HG02981 (cell line): ENCODE data around the gene NPAS2.

Experiments
- ATAC-seq: cut with Tn5 transposase; IDR thresholded peaks from one replicate; pipeline ENCODE4 v1.9.1; 2021; ENCODE audit warnings: mild to moderate bottlenecking, moderate library complexity; ENCODE audit not compliant: unreplicated experiment

The NPAS2 gene

GRCh38 chr2:100938031-100939026, 118.4 kb downstream of the NPAS2 start:
- no peak for ATAC-seq

DNA sequence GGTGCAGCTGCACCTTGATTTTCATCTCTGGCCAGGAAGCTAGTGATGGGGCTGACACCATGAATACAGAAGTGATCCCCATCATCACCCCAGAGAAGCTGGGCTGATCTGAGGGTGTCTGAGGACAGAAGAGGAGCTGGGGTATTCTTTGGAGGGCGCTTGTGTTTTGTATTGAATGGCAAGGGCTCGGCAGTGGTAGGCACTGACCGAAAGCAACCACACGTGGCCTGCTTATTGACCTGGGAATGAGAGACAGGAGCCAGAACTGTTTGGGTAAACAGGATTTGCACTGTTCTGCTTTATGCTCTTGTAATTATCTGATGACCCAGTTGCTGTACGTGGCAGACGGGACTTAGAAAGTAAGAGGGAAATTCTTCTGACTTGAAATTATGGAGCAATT, 119.5 kb downstream of the NPAS2 start:
- ATAC-seq, result no peak

- no peak for ATAC-seq
Measured at GRCh38 chr2:100940240-100940639, 120.3 kb downstream of the NPAS2 start.

DNA sequence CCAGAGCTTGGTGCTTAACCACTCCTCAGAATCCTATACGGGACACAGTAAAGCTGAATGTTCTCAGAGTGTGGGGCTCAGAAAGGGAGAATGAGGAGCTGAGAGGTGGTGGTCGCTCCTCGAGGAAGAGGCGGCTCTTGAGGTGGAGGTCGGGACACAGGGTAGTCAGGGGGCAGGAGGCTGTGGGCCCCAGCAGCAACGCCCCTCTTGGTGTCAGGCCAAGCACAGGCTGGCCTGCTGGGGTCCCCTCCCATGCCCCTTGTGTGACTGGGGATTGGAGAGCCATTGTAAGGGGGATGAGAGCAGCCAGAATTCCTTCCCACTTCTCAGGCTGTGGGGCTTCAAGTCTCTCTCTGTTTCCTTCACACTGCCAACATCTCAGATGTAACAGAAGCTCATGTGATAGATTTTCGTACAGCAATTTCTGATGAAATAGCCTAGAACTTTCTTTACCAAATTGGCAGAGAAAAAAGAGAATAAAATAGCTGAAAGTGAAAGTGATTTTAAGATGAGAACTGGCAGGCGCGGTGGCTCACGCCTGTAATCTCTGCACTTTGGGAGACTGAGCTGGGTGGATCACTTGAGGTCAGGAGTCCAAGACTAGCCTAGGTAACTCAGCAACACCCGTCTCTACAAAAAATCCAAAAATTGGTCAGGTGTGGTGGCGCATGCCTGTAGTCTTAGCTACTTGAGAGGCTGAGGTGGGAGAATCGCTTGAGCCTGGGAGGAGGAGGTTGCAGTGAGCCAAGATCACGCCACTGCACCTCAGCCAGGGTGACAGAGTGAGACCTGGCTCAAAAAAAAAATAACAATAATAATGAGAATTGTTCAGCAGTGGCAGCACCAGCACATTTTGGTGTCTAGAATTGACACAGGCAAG, 121.1 kb downstream of the NPAS2 start:
- no peak for ATAC-seq

DNA sequence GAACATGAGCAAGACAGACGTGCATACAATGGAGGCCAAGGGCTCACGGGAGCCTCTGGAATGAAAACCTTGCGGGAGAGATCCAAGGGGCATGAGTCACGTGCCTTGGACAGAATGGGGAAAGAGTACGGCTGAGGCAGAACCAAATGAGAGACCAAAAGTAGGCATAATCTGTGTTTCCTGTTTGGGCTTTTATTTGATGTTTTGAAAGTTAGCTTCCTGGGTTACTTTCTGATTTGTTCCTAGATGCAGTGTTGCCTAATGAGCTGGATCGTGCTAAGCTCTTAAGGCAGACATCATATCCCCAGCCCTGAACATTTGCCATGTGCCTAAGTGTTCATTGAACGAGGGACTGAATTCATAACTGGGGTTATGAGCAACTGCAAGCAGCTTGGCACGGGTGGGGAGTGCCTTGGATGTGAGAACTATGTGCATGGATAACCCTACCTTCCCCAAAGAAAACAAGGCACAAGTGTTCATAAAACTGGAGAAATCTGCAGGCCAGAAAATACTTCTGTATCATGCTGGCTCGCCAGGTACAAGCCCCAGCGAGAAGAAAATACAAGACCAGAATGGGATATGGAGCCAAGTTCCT, 121.8 kb downstream of the NPAS2 start:
- ATAC-seq, result no peak

DNA sequence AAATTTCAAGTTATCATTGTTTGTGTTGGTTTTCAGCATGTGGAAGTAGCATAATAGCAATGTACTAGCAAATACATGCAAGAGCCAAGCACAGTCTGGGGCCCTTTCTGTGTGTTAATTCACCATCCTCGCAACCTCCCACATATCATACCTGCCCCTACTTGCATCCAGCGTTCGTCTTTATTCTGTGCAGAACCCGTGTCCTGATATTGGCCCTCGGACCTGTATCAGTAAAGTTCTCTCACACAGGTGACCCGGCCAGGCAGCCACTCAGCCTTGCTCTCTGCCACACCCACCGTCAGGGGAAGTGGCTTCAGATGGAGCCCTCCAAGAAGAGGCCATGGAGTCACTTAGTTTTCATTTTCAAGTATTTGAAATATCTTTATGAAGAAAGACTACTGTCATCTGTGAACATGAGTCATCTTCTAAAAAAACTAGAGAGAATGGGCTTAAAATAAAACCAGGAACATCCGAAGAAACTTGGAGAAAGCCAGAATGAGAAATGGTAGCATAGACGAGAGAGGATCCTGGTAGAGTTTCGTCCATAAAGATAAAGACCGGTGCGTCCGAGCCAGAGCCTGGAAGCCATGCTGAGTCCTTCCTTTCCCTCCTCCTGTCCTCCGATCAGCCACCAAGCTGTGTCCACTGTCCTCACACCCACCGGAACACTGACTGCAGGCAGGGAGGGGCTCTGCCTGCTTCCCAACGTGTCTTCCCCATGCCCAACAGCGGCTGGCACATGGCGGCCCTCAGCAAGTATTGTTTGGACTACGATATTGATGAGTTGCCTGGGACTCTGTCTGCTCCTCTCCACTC, 124.9 kb downstream of the NPAS2 start:
- no peak for ATAC-seq

DNA sequence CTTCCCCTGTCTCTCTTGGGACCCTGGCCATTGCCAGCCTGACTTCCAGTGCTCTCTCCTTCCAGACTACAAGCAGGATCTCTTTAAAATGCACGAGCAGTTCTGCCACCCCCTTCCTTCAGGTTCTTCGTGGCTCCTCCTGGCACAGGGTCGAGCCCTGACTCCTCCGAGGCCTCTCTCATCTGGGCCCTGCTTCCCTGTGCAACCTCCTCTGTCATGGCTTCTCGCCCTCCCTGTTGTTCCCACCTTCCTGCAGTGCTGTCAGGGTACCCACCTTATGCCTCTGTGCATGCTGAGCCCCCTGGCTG, 125.4 kb downstream of the NPAS2 start:
- no peak for ATAC-seq

DNA sequence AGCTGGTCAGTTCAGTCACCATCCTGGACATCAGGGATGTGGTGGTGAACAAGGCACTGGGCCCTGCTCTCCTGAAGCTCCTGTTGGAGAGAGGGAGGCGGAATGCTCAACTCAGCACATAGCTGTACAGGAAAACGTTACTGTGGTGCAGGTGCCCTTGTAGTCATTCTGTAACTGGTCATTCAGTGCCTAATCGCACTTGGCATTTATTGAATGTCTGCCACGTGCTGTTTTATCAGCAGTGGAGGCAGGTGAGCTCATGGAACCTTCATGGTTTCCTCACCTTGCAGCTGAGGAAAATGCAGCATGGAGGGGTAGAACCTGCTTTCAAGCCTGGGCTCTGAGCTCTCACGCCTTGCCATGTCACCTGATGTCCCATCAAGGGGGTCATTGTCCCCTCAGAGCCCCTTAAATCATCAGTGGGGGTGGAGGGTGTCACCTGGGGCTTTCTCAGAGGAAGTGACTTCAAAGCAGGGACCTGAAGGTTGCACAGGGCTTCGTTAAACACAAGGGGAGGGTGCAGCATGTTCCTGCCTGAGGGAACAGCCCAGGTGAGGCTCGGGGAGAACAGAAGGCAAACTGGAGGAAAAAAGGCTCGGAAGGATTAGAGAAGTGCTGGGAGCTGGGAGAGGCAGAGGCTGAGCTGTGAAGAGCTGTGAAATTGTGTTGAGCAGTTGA, 126.1 kb downstream of the NPAS2 start:
- ATAC-seq, result no peak

DNA sequence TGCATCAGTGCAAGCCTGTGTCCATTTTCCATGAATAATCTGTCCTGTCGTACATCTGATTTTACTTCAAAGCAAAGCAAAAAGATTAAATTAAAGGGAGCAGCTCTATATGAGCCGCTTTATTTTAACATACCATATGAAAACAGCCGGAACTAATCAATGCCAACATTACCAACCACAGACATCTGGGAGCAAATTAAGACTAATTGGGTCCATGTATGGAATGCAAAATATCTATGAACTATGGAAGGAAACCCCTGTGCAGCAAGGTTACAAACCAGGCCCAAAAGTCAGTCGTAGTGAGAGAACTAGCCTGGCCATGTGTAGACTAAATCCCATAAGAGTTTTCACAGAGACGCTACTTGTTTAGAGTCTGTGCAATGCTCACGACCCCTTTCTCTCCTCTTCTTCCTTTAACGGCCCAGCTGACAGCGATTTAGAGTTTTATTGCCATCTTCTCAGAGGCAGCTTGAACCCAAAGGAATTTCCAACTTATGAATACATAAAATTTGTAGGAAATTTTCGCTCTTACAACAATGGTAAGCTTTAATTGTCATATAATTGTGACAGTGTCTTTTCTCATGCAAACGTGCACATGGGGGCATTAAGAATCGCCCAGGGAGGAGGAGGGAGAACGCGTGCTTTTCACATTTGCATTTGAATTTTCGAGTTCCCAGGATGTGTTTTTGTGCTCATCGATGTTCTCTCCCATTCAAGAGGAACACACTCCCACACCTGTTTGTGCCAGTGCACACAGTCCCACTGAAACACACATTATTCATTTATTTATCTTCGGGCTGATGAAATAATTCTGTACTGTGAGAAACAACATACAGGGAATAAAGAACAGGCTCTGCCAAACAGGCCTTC, 129.2 kb downstream of the NPAS2 start:
- no peak for ATAC-seq

DNA sequence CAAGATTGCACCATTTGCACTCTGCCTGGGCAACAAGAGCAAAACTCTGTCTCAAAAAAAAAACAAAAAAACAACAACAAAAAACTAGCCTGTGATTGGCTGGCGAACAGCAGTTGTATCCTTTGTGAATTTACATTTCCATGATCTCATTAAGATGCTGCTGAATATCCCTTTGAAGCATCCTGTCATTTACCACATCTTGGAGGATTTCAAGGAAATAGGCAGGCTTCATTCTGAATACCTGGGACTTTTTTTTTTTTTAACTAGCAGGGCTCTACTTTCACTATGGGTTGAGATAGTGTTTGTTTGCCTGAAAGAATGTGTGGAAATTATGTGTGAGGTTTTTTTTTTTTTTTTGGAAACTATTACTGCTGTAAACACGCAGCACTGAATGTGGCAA, 132.6 kb downstream of the NPAS2 start:
- no peak for ATAC-seq

GRCh38 chr2:100953406-100954043, 133.6 kb downstream of the NPAS2 start:
- no peak for ATAC-seq

DNA sequence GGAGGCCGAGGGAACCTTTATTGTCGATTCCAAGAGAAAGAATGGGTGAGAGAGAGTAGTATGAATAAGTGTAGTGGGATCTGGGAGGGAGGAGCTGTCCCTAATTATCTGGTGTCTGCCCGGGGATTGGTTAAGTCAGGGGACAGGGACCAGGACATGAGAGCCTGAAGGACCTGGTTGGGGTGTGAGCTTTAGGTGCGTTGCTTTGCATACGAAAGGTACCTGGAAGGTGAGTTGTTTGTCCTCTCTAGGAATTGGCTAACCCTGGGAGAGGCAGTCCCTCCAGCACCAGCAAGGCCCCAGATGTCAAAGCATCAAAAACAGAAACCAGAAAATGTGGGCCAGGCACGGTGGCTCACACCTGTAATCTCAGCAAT, 134.1 kb downstream of the NPAS2 start:
- ATAC-seq, result no peak

- no peak for ATAC-seq
Measured at GRCh38 chr2:100955226-100955625, 135.3 kb downstream of the NPAS2 start.

GRCh38 chr2:100956081-100956480, 136.1 kb downstream of the NPAS2 start:
- no peak for ATAC-seq

DNA sequence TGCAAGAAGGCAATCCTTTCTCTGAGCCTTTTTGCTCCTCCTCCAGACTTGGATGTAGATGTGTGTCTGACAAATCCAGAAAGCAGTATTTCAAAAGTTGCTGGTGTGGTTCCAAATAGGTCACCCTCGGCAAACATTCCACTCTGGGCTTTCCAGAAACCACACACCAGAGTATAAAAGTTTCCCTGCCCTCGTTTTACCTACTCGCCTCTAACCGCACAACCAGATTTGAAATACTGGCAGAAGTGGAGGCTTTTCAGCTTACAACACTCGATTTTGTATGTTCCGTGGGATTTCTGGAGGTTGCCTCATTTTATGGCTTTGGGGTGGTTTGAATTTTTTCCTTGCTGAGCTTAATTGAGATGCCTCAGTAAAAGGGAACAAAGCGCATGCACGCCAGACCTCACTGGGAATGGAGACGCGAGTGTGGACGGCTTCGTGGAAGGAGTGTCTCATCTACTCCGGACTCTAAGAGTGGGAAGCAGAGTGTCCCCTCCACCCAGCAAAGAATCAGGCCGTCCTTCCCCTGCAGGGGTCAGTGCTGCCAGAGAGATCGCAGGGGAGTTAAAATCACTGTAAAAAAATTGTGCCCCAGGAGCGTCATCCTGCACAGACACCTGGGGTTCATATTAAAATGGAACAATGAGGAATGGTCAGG, 138.2 kb downstream of the NPAS2 start:
- no peak for ATAC-seq

DNA sequence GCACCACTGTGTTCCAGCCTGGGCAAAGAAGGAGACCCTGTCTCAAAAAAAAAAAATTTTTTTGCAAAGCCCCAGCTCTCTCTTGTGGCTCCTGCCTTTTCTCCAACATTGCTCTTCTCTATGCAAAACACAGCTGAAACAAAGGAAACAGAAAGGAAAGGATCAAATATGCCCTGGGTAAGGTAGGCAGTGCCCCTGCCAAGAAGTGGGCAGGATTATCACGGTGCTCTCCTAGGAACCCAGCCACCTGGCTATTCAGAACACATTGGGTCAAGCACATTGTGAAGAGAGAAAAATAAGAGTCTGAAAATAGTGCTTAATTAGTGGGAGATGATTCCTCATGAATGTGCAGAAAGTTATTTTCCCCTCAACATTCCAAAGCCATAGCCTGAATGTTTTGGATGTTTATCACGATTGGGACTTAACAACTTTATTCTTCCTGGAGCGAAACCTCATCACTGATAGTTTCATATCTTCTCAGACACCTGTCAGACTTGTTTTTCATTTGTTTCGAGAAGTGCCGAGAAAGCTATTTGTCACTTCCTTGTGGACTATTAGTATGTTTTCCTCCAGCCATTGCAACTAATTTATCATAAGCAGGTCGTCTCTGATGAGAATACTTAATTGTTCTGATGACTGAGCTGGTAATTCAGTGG, 139.4 kb downstream of the NPAS2 start:
- no peak for ATAC-seq

DNA sequence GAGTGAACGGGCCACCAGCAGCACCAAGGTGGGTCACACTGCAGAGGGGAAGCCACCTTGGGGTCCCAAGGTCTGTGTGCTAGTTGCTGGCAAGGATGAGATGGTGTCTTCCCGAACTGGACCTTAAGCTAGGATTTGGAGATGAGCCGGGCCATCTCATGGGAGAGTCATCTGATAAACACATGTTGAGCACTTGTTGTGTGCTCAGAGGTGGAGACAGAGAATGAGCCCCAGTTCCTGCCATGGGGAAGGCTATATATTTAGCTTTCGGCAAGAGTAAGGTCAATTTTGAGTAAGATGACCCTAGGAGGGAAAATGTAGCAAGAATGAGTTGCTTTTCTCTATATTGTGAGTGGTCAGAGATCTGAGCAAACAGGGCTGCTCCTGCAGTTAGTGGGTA, 140.7 kb downstream of the NPAS2 start:
- no peak for ATAC-seq
